GM19035 (cell line): ENCODE results near the gene LAMA2.

ENCODE experiments used
- ATAC-seq: cut with Tn5 transposase; IDR thresholded peaks from one replicate; pipeline ENCODE4 v1.9.1; 2021; ENCODE audit not compliant: unreplicated experiment

LAMA2 gene

DNA sequence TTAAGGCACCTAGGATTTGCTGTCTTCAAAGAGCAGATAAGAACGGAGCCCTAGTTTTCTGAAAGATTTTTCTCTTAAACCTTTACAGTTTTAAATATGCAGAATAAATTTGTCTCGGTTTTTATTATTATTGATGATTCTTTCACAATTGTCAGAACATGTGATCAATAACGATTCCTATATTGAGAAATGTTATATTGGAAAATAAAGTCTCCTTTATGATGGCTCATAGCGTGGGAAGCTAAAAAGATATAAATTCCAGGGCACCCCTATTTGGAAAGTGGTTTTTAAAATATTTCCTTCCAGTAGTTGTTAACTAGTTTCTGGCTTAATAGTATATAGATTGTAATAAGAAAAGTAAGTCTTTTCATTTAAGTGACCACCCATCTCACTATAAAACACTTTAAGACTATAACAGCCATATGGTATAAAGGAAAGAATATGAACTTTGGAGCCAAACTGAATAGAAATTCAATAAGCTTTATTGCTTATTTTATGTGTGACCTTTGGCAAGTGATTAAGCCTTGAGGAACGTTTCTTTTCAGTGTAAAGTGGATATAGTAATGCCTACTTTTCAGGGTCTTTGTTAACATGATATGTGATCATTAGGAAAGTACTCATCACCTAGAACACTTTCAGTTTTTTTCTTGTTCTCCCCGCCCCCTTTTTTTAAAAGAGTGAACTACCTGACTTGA, 369.6 kb downstream of the LAMA2 start:
- no peak for ATAC-seq

DNA sequence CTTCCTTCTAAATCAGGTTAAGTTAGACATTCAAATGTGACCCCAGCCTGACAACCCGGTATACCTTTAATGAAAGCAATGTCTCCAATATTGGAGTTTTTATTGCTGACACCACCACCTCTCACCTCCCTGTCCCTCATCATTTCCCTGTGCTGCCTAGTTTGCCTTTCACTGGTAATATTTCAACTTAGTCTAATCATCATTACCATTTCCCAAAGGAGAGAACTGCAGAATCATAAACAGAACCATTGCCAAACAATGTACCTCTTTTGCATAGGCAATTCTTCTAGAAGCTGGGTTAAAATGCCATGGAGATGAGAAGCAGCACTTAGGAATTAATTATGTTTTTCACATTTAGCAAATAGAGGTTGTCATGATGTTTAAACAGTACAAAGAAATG, 370.3 kb downstream of the LAMA2 start:
- no peak for ATAC-seq

DNA sequence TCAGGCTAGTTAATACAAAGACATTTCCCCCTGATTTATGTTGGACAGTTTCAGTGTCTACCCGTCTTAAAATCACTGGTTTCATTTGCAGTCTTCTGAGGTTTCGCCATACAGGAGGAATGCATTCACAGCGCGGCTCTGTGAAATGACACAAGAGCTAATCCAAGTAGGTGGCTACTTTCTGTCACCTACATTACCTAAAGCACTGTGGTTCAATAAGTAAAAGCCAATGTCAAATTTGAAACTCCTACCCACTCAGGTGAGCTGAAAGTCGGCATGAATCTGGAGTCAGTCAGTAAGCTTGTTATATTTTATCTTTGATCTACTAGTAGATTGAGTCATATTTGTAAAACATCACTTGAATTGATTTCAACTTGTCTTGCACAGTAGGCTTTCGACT, 370.8 kb downstream of the LAMA2 start:
- ATAC-seq: no peak

DNA sequence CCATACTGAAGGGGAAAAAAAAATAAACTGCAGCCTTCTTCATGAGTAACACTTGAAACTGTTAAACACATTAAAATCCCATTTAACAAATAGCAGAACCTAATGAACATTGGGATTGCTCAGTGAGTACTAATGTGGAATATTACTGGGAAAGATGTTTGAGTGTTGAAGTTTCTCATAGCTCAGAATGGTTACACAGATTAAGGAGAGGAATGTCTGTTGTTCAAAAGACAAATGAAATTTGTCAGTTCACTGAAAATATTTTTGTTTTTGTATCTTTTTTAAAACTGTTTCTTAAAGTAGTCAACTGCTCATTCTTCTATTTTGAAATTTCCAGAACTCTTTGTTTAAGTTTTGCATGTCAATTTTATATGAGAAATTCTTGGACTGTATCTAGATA, 374.3 kb downstream of the LAMA2 start:
- ATAC-seq: no peak

DNA sequence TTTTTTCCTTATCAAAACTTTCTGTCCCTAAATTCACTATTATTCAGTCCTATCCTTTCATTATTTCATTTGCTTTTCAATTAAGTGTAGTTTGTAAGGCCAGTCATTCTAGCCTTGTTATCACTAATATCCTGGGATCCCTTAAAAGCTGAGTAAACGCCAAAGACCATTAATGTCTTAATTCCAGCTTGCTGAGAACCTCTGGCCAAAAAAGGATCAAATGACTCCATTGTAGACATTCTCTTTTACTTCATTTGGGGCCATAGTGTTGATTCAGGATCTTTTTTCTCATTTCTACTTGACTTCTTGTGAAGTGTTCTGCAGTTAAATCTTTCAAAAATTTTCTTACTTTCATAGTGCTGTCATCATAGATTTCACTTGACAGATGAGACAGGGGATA, 379.7 kb downstream of the LAMA2 start:
- ATAC-seq: no peak

DNA sequence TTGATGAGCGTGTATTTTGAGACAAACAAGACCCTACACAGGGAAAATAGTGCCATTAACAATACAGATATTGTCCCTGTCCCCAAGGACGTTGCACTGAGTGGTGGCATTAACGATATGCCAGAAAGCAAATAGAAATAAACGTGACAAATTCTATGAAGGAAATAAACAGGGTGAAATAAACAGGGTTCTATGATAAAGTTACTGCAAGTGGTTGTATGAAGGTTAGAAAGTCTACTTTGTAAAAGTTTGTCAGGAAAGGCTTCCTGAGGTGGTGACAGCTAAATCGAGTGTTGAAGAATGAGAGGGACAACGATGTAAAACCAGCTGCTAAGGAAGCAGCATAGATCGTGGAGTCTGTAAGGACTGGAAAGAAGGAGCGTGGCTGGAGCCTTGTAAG, 380.2 kb downstream of the LAMA2 start:
- no peak for ATAC-seq

DNA sequence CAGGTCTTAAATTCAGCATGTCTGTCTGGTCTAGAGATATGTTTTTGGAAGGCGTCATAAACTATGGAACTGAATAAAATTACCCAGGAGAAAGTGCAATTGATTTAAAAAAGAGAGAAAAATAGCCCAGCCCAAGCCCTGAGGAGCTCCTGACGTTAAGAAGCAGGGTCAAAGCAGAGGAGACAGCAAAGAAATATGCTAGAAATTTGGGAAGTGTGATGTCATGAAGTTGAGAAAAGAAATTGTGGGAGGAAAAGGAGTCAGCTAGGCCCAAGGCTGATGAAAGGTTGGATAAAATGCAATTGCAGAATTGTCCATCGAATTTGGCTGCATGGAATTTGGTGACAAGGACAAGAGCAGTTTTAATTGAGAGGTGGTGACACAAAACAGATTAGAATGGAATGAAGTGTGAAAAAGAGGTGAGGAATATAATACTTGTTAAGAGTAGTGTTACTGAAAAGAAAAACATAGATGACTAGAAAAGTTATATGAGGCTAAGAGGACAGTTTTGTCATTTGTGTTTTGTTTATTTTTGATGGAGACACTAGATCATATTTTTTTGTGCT, 381.6 kb downstream of the LAMA2 start:
- no peak for ATAC-seq

DNA sequence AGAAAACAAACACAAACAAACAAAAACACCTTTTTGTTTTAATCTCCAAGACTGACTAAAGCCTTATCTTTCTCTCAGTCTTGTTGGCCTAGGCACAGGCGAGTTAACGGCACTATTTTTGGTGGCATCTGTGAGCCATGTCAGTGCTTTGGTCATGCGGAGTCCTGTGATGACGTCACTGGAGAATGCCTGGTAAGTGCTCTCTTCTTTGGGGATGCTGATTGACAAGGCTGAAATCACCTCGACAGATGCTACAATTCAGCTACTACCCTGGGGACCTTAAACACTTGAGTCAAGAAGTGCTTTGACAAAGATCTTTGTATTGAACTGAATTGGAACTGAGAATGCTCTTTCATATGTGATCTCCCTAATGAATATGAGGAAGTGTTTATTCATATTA, 384.1 kb downstream of the LAMA2 start:
- ATAC-seq: no peak

DNA sequence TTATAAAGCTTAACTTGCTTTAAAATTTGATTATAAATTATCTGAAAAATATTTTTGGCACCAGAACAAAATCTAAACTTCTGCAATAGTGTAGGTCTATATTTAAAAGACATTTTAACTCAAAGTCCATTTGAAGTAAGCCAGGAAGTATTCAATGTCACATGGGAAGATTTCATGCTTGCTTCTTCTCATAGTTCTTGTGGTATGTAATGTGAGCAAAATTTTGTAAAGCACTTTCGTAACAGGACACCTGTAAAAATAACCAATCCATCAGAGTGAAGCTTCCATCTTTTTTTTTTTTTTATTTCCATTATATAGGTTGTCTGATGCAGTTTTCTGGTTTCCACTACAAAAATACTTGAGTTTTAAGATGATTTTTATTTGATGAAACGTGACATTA, 386.1 kb downstream of the LAMA2 start:
- no peak for ATAC-seq

DNA sequence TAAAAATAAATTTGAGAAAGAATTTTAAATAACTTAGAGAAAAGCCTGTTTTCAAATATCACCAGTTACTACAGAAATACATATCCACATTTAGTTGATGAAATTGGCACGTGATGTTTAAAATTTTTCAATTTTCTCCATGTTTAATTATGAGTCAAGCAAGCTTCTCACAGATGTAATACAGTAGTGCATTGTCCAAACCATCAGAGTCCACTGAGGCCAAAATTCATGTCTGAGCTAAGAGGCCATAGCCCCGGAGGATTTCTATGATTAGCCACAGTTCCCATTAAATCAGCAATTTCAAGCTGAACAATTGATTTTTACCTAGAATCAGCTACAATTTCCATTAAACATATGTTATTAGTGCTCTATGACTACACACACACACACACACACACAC, 387.0 kb downstream of the LAMA2 start:
- ATAC-seq: no peak

DNA sequence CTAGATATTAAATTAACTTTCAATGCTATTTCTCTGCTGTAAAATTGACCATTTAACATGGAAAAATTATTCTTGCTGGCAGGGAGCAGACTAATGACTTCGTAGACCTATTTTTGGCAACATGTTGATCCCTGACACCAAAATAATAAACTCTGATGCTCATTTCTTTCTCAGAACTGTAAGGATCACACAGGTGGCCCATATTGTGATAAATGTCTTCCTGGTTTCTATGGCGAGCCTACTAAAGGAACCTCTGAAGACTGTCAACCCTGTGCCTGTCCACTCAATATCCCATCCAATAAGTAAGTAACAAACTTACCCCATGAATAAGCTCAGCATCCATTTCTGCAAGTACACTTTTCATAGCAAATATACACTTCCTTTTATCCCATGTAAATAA, 387.5 kb downstream of the LAMA2 start:
- no peak for ATAC-seq

DNA sequence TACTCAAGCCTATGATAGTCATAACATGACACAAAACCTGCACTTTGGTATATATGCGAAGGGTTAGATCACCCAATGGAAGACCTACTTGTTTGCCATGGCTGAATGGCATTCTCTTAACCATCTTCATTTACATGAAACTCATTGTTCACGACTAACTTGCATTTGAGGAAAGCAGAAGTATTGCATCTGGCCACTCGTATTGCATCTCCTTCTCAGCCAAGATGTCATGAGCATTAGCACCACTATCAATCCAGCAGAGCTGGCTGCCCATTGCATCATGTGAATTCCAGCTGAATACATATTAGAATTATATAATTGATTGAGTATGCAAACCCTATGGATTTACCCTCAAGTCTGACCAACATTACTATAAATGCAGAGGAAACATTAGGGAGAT, 390.2 kb downstream of the LAMA2 start:
- ATAC-seq: no peak

DNA sequence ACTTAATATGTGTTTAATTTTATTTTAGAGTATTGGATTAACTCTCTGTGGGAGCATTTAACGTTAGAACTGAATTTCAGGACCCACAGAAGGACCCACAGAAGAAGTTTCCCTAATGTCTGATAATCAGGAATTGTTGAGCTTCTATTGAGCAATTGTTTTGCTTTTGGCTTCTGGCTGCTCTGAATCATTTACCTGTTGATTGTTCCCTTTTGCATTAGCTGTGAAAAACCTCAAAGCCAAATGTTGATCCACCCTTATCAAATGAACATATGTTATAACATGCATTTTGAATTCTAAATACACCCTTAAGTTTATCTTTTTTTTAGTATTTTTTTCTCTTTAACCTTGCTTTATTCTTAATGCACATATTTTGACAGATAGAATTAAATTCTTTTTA, 393.5 kb downstream of the LAMA2 start:
- ATAC-seq: no peak

DNA sequence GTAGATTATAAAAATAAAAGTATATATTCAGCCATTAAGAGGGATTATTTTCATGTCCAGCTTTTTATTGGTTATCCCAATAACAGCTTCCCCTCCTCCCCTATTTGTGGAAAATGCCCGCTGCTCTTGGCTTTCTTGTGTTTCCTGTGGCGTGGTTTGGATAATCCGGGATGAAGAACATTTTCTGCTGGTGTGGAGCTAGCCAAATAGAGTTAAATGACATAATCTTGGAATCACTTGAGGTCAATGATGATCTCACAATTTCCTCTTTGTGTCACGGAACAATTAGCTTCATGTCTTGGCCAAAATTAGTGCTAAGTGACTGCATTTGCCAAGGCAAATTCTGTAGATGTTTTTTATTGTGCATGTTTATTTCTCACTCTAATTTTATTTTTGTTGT, 394.0 kb downstream of the LAMA2 start:
- ATAC-seq: no peak

DNA sequence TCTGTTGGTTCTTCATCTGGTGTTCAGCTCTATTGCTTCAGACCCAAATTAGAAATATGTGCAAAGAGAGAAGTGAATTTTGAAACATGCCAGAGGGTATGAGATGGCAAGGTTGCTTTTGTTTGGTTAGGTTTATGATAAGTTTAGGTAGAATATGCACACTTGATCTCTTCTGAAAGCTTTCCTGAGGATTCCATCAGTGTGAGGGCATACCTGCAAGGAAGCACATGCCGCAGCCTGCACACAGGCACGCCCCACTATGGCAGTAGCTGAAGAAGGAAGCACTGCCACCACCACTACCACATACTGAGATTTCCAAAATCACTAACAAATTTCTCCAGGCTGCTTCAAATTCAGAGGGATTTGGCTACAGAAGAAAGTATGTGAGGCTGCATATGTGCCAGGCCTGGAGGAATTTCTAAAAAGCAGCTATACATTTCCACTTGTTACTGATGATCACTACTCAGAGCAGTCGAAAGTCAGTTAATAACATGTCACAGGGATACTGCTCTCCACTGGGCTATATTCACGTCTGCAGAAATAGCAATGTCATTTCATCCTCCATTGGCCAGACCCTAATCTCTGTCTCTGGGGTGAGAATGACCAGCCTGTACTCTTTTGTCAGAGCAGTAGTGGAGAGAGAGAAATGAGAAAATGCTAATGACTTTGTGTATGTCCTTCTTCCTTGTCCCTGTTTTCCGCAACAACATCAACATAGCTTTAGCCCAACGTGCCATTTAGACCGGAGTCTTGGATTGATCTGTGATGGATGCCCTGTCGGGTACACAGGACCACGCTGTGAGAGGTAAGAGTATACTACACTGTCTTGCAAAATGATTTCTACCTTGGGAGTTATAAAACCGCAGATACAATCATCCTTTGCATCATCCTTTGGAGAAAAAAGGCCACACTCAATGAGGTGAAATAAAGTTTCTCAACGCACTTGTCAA, 396.7 kb downstream of the LAMA2 start:
- no peak for ATAC-seq

DNA sequence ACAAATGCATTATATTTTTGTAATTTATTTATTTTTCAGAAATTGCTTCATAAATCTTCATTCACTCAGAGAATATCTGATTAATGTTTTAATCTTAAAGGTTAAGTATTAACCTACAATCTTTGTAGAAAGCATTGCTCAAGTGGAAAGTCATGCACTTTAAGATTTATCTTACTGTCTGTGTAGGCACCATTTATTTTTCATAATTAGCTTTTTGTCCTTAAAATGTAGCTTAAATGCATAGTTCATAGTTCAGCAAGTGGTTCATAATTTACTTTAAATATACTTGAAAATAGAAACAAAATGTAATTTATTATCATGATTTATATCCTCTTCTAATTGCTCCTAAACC, 397.3 kb downstream of the LAMA2 start:
- ATAC-seq: no peak

DNA sequence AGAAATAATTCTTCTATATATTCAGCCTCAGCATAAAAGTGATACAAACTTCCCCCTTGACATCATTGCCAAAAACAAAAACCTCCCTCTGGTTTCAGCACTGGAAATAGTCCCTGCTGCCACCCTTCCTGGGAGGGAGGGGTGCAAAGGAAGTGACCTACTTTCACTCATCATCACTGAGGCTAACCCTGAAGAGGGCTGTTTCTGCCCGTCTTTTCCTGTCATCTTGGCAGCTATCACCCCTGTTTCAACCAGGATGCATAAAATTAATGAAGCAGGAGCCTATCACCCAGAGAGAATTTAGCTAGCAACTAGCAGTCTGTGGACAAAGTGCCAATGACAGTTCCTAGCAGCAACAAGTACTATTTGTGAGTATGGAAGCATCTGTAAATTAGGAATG, 397.8 kb downstream of the LAMA2 start:
- no peak for ATAC-seq

DNA sequence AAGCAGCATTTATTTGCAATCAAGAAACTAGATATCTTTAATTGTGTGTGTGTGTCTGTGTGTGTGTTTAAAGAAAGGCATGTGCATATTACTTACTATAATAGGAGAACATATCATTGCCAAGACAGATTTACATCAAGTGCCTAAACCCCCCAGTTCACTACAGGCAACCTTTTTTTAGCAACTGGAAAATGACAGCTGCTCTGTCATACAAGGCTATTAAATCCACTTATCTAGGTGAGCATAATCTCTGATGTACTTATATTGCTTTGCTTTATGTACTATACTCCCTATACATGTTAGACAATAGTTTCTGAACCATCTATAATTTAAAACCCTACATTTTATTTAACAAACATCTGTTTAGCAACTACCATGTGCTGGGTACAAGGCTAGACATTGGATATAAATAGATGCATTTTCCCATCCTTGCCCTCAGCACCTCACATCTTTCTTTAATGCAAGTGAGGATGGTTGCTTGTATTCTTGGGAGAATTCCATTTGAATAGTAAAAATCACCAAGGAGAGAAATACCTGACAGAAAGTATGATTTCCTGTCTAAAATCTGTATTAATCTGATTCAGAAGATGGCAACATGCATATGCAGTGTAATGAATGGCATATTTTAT, 398.3 kb downstream of the LAMA2 start:
- no peak for ATAC-seq

DNA sequence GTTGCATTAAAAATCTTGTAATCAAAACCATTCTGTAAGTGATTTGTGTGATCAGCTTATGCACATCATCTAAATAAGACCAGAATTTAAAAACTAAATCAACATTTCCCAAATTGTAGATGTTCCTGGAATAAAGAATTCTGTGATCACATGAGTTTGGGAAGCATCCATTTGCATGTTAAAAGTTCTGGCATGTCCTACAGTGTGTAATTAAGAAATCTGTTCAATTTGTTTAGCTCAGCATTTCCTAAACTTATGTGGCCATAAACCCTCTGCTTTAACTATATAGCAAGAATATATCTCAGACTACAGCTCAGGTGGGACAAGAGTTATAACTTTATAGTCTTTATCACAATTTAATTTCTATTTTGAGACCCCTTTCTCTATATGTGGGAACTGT, 399.1 kb downstream of the LAMA2 start:
- no peak for ATAC-seq

DNA sequence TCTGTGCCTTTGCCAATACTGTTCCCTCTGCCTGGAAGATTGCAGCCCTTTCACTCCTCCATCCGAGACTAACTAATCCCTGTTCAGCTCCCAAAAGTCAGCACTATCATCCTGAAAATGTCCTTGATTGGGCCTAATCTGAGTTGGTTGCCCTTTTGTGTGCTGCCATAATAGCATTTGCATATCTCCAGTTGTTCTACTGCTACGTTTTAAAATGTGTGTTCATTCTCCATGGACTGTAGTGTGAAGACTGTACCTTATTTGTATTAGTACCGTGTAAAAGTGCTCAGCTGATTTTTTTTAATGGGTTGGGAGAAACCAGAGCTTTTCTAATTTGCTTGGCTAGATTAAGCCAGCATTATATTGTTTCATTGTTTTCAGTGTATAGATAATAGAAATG, 401.3 kb downstream of the LAMA2 start:
- no peak for ATAC-seq

DNA sequence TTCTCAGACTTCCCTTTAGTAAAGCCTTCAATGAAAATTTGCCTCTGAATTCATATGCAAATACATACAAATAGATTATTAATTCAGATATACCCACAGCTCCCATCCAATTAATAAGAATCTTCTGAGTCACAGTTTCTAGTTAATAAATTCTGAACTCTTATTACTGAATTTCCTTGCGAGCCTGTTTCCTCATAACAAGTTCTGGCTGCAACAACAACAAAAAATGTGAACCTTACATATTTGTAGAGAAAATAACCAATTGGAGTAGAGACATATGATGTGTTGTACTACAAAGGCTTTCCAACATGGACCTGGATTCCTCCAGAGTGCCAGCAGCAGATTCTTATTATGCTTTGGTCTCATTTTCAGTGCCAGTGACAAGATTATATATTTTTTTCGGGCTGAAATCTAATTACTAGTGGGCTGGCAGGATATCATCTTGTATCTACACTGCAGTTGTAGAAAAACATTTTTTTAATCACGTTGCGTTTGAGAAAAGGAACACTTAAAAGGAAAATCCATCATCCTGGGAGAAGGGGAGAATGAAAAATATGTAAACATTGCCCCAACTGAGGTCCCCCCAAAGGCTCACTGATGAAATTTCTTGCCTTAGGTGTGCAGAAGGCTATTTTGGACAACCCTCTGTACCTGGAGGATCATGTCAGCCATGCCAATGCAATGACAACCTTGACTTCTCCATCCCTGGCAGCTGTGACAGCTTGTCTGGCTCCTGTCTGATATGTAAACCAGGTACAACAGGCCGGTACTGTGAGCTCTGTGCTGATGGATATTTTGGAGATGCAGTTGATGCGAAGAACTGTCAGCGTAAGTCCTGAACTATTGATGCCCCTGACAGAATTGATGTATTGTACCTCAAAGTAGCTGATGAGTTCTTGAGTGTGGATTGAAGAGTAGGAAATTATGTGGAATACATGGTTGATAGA, 404.6 kb downstream of the LAMA2 start:
- ATAC-seq: no peak
